ENCODE measurements around the gene MRPL34. TPM values are rescaled to one million over a fixed set of nuclear protein-coding genes. Genes with fewer than 3 reads are reported as not detected.
"Not testable (repeated sequence)": the region's sequence is repeated elsewhere in the genome, so short reads cannot be mapped to it uniquely, and the experiment has no call there.

The MRPL34 gene
- polyA plus RNA-seq, 1 donor, result 47.2 TPM

- no peak overlapping the region for H3K27ac ChIP-seq (ENCODE audit: low read length)
- no peak for DNase-seq
- H3K4me3 ChIP-seq (ENCODE audit: low read length), result no peak overlapping the region
- peaks cover 12% of the 10 kb centered on the region for H3K36me3 ChIP-seq (ENCODE audit: control insufficient read depth, insufficient read depth, low read length)
- peaks cover 10% of the 10 kb centered on the region for H3K9me3 ChIP-seq (ENCODE audit: control insufficient read depth, low read depth, low read length)
- WGBS (ENCODE audit: insufficient coverage, low lambda C conversion rate), result no CpG with 5 or more reads among the region's 7 CpGs
- peaks cover 10% of the 10 kb centered on the region for H3K4me1 ChIP-seq (ENCODE audit: control insufficient read depth, insufficient read depth, low read length)
- peaks cover 17% of the 10 kb centered on the region for H3K27me3 ChIP-seq (ENCODE audit: control insufficient read depth, insufficient read depth, low read length)
These were observed 22.1 kb upstream of the MRPL34 start for GRCh38 chr19:17283504-17283996.

- Histone ChIP-seq H3K4me3 (ENCODE audit: low read length) (no peak overlapping the region), H3K36me3 (ENCODE audit: control insufficient read depth, insufficient read depth, low read length) (no peaks in the 10 kb centered on the region), H3K27me3 (ENCODE audit: control insufficient read depth, insufficient read depth, low read length) (peaks cover 17% of the 10 kb centered on the region), H3K4me1 (ENCODE audit: control insufficient read depth, insufficient read depth, low read length) (peaks cover 12% of the 10 kb centered on the region), H3K9me3 (ENCODE audit: control insufficient read depth, low read depth, low read length) (peaks cover 10% of the 10 kb centered on the region), H3K27ac (ENCODE audit: low read length) (no peak overlapping the region)
- no peak for DNase-seq
- WGBS (ENCODE audit: insufficient coverage, low lambda C conversion rate), result 100% methylated on average over 1 of the region's 18 CpGs
These were observed 20.1 kb upstream of the MRPL34 start for GRCh38 chr19:17285415-17286135.

- Histone ChIP-seq H3K4me3 (ENCODE audit: low read length) (no peak overlapping the region), H3K36me3 (ENCODE audit: control insufficient read depth, insufficient read depth, low read length) (no peaks in the 10 kb centered on the region), H3K4me1 (ENCODE audit: control insufficient read depth, insufficient read depth, low read length) (peaks cover 11% of the 10 kb centered on the region), H3K9me3 (ENCODE audit: control insufficient read depth, low read depth, low read length) (peaks cover 10% of the 10 kb centered on the region), H3K27me3 (ENCODE audit: control insufficient read depth, insufficient read depth, low read length) (peaks cover 13% of the 10 kb centered on the region), H3K27ac (ENCODE audit: low read length) (peak overlapping the region; percentile 44)
- no CpG with 5 or more reads among the region's 11 CpGs for WGBS (ENCODE audit: insufficient coverage, low lambda C conversion rate)
- DNase-seq, result no peak
These were observed 19.4 kb upstream of the MRPL34 start for GRCh38 chr19:17286263-17286662.

- no CpG with 5 or more reads among the region's 9 CpGs for WGBS (ENCODE audit: insufficient coverage, low lambda C conversion rate)
- Histone ChIP-seq H3K4me1 (ENCODE audit: control insufficient read depth, insufficient read depth, low read length) (peaks cover 7% of the 10 kb centered on the region), H3K27me3 (ENCODE audit: control insufficient read depth, insufficient read depth, low read length) (peaks cover 8% of the 10 kb centered on the region), H3K9me3 (ENCODE audit: control insufficient read depth, low read depth, low read length) (peaks cover 6% of the 10 kb centered on the region), H3K36me3 (ENCODE audit: control insufficient read depth, insufficient read depth, low read length) (no peaks in the 10 kb centered on the region), H3K4me3 (ENCODE audit: low read length) (no peak overlapping the region), H3K27ac (ENCODE audit: low read length) (peak overlapping the region; percentile 44)
- peak; percentile 57 to 71 for DNase-seq
These were observed 18.9 kb upstream of the MRPL34 start for GRCh38 chr19:17286752-17287151.

GRCh38 chr19:17289489-17289888 lies 16.2 kb upstream of the MRPL34 start:
- Histone ChIP-seq H3K27ac (ENCODE audit: low read length) (no peak overlapping the region), H3K36me3 (ENCODE audit: control insufficient read depth, insufficient read depth, low read length) (no peaks in the 10 kb centered on the region), H3K9me3 (ENCODE audit: control insufficient read depth, low read depth, low read length) (peaks cover 6% of the 10 kb centered on the region), H3K4me1 (ENCODE audit: control insufficient read depth, insufficient read depth, low read length) (peaks cover 7% of the 10 kb centered on the region), H3K27me3 (ENCODE audit: control insufficient read depth, insufficient read depth, low read length) (no peaks in the 10 kb centered on the region), H3K4me3 (ENCODE audit: low read length) (no peak overlapping the region)
- DNase-seq, result no peak
- WGBS (ENCODE audit: insufficient coverage, low lambda C conversion rate), result no CpG with 5 or more reads among the region's 22 CpGs

- DNase-seq, result peak; percentile 66 to 77
- H3K9me3 ChIP-seq (ENCODE audit: control insufficient read depth, low read depth, low read length), result peaks cover 6% of the 10 kb centered on the region
- peaks cover 7% of the 10 kb centered on the region for H3K4me1 ChIP-seq (ENCODE audit: control insufficient read depth, insufficient read depth, low read length)
- no CpG with 5 or more reads among the region's 46 CpGs for WGBS (ENCODE audit: insufficient coverage, low lambda C conversion rate)
- peak overlapping the region; percentile 67 for H3K27ac ChIP-seq (ENCODE audit: low read length)
- no peaks in the 10 kb centered on the region for H3K27me3 ChIP-seq (ENCODE audit: control insufficient read depth, insufficient read depth, low read length)
- H3K4me3 ChIP-seq (ENCODE audit: low read length), result peak overlapping the region; percentile 64
- H3K36me3 ChIP-seq (ENCODE audit: control insufficient read depth, insufficient read depth, low read length), result peaks cover 4% of the 10 kb centered on the region
These were observed 13.2 kb upstream of the MRPL34 start for GRCh38 chr19:17292301-17293074.

- H3K4me3 ChIP-seq (ENCODE audit: low read length), result no peak overlapping the region
- no CpG with 5 or more reads among the region's 14 CpGs for WGBS (ENCODE audit: insufficient coverage, low lambda C conversion rate)
- H3K27me3 ChIP-seq (ENCODE audit: control insufficient read depth, insufficient read depth, low read length), result no peaks in the 10 kb centered on the region
- DNase-seq, result no peak
- peaks cover 6% of the 10 kb centered on the region for H3K9me3 ChIP-seq (ENCODE audit: control insufficient read depth, low read depth, low read length)
- H3K4me1 ChIP-seq (ENCODE audit: control insufficient read depth, insufficient read depth, low read length), result peaks cover 7% of the 10 kb centered on the region
- peaks cover 8% of the 10 kb centered on the region for H3K36me3 ChIP-seq (ENCODE audit: control insufficient read depth, insufficient read depth, low read length)
- H3K27ac ChIP-seq (ENCODE audit: low read length), result no peak overlapping the region
These were observed 12.1 kb upstream of the MRPL34 start for GRCh38 chr19:17293605-17294004.

- H3K4me3 ChIP-seq (ENCODE audit: low read length), result no peak overlapping the region
- no CpG with 5 or more reads among the region's 48 CpGs for WGBS (ENCODE audit: insufficient coverage, low lambda C conversion rate)
- peaks cover 6% of the 10 kb centered on the region for H3K9me3 ChIP-seq (ENCODE audit: control insufficient read depth, low read depth, low read length)
- H3K36me3 ChIP-seq (ENCODE audit: control insufficient read depth, insufficient read depth, low read length), result peaks cover 8% of the 10 kb centered on the region
- H3K27ac ChIP-seq (ENCODE audit: low read length), result no peak overlapping the region
- no peaks in the 10 kb centered on the region for H3K27me3 ChIP-seq (ENCODE audit: control insufficient read depth, insufficient read depth, low read length)
- no peak for DNase-seq
- H3K4me1 ChIP-seq (ENCODE audit: control insufficient read depth, insufficient read depth, low read length), result peaks cover 7% of the 10 kb centered on the region
These were observed 11.4 kb upstream of the MRPL34 start for GRCh38 chr19:17294051-17294891.

GRCh38 chr19:17295551-17295950 lies 10.1 kb upstream of the MRPL34 start:
- H3K27ac ChIP-seq (ENCODE audit: low read length); DNase-seq; H3K27me3 ChIP-seq (ENCODE audit: control insufficient read depth, insufficient read depth, low read length); H3K9me3 ChIP-seq (ENCODE audit: control insufficient read depth, low read depth, low read length); H3K4me1 ChIP-seq (ENCODE audit: control insufficient read depth, insufficient read depth, low read length); H3K4me3 ChIP-seq (ENCODE audit: low read length); H3K36me3 ChIP-seq (ENCODE audit: control insufficient read depth, insufficient read depth, low read length): not testable (repeated sequence)
- WGBS (ENCODE audit: insufficient coverage, low lambda C conversion rate), result no CpG with 5 or more reads among the region's 6 CpGs

GRCh38 chr19:17296273-17296672 lies 9.4 kb upstream of the MRPL34 start:
- H3K27me3 ChIP-seq (ENCODE audit: control insufficient read depth, insufficient read depth, low read length), result no peaks in the 10 kb centered on the region
- no CpG with 5 or more reads among the region's 4 CpGs for WGBS (ENCODE audit: insufficient coverage, low lambda C conversion rate)
- H3K4me1 ChIP-seq (ENCODE audit: control insufficient read depth, insufficient read depth, low read length), result peaks cover 4% of the 10 kb centered on the region
- no peak for DNase-seq
- H3K4me3 ChIP-seq (ENCODE audit: low read length), result no peak overlapping the region
- no peak overlapping the region for H3K27ac ChIP-seq (ENCODE audit: low read length)
- peaks cover 6% of the 10 kb centered on the region for H3K9me3 ChIP-seq (ENCODE audit: control insufficient read depth, low read depth, low read length)
- peaks cover 9% of the 10 kb centered on the region for H3K36me3 ChIP-seq (ENCODE audit: control insufficient read depth, insufficient read depth, low read length)

Data from large intestine (tissue), 3 donors.